ENCODE results near the gene NFYA.

DNA sequence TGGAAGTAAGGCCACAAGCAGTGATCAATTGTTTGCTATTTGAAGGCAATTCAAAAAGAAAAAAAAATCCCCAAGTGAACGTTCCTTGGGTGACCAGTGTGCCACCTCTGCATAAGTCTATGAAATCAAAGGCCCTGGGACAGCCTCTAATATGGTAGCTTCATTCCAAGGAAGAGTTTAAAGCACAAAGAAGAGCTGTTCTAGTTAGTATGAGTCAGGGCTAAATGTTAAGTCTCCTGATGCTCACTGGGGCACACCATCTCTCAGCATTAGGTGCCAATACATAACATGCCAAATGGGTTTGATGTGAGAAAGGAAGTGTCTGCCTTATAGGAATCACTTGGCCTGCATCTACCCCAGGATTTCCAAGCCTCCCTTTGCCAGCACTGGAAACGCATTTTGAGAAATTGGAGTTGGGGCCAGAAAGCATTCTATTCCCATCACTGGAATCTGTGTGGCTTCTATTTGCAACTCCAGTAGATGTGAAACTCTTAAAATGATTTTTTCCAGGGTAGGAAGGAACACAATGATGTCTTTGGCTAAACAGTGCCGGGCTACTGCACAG, 46.7 kb upstream of the NFYA start:
- TF ChIP-seq POLR2AphosphoS2 (conservative IDR thresholded peaks at IDR 0.05; ENCODE audit: low read length), result no peak
- no peak for TF ChIP-seq RFX5 (IDR thresholded peaks at IDR 0.05)
- TF ChIP-seq, protein P1, sequence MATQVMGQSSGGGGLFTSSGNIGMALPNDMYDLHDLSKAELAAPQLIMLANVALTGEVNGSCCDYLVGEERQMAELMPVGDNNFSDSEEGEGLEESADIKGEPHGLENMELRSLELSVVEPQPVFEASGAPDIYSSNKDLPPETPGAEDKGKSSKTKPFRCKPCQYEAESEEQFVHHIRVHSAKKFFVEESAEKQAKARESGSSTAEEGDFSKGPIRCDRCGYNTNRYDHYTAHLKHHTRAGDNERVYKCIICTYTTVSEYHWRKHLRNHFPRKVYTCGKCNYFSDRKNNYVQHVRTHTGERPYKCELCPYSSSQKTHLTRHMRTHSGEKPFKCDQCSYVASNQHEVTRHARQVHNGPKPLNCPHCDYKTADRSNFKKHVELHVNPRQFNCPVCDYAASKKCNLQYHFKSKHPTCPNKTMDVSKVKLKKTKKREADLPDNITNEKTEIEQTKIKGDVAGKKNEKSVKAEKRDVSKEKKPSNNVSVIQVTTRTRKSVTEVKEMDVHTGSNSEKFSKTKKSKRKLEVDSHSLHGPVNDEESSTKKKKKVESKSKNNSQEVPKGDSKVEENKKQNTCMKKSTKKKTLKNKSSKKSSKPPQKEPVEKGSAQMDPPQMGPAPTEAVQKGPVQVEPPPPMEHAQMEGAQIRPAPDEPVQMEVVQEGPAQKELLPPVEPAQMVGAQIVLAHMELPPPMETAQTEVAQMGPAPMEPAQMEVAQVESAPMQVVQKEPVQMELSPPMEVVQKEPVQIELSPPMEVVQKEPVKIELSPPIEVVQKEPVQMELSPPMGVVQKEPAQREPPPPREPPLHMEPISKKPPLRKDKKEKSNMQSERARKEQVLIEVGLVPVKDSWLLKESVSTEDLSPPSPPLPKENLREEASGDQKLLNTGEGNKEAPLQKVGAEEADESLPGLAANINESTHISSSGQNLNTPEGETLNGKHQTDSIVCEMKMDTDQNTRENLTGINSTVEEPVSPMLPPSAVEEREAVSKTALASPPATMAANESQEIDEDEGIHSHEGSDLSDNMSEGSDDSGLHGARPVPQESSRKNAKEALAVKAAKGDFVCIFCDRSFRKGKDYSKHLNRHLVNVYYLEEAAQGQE (IDR thresholded peaks at IDR 0.05), result no peak

Measured in A549 (cell line).